Astrocyte of the cerebellum (primary cell): ENCODE results near the gene PRDX5.
A peak's percentile ranks its signal among the peaks of the same experiment; 100 is the strongest.
"Not testable (repeated sequence)": the region's sequence is repeated elsewhere in the genome, so short reads cannot be mapped to it uniquely, and the experiment has no call there.

Experiments
- DNase-seq: peaks from one replicate; pipeline ENCODE4 v3.0.0-alpha.2; 2011; ENCODE audit warnings: low read depth
- H3K4me3 ChIP-seq: 2 replicates; pipeline ENCODE4 v1.5.1; 2011; ENCODE audit warnings: mild to moderate bottlenecking, low read depth, low read length, moderate library complexity
- CTCF ChIP-seq: IDR thresholded peaks from 2 replicates; pipeline ENCODE4 v1.5.1; 2012; ENCODE audit warnings: low read length, low read depth, moderate library complexity, mild to moderate bottlenecking; ENCODE audit errors: missing control alignments
- in situ Hi-C: cut with HindIII; loops from 2 replicates; pipeline ENCODE4 v1.10.0; 2017; ENCODE audit warnings: low sequenced_read_pairs

PRDX5 gene

GRCh38 chr11:64320556-64320955, 2.6 kb downstream of the PRDX5 start:
- in situ Hi-C loops: loop anchor here (10.0 kb wide), 1 partner anchor 56 kb away; no protein-coding TSS in a partner anchor
- DNase-seq: no peak
- H3K4me3 ChIP-seq: no peak overlapping the region
- TF ChIP-seq CTCF: no peak

GRCh38 chr11:64321026-64321425, 3.1 kb downstream of the PRDX5 start:
- in situ Hi-C loops: loop anchor here (10.0 kb wide), 1 partner anchor 56 kb away; no protein-coding TSS in a partner anchor
- no peak for TF ChIP-seq CTCF

GRCh38 chr11:64321533-64321932, 3.6 kb downstream of the PRDX5 start:
- in situ Hi-C loops: loop anchor here (10.0 kb wide), 1 partner anchor 57 kb away; no protein-coding TSS in a partner anchor
- TF ChIP-seq CTCF: no peak
- H3K4me3 ChIP-seq: no peak overlapping the region
- peak; percentile 66 for DNase-seq

More at GRCh38 chr11:64321026-64321425, 3.1 kb downstream of the PRDX5 start:
- DNase-seq: no peak
- H3K4me3 ChIP-seq: no peak overlapping the region

- TF ChIP-seq CTCF: no peak
- in situ Hi-C loops: loop anchor here (10.0 kb wide), 1 partner anchor 58 kb away; no protein-coding TSS in a partner anchor
- H3K4me3 ChIP-seq: no peak overlapping the region
Observed at GRCh38 chr11:64322925-64323260, 5.0 kb downstream of the PRDX5 start.

GRCh38 chr11:64323373-64323772, 5.5 kb downstream of the PRDX5 start:
- no peak overlapping the region for H3K4me3 ChIP-seq
- no peak for TF ChIP-seq CTCF
- no peak for DNase-seq
- in situ Hi-C loops: loop anchor here (10.0 kb wide), 1 partner anchor 59 kb away; no protein-coding TSS in a partner anchor

More at GRCh38 chr11:64322925-64323260, 5.0 kb downstream of the PRDX5 start:
- DNase-seq: no peak

- not testable (repeated sequence) for H3K4me3 ChIP-seq, DNase-seq
- in situ Hi-C loops: loop anchor here (10.0 kb wide), 1 partner anchor 59 kb away; no protein-coding TSS in a partner anchor
Observed at GRCh38 chr11:64323984-64324383, 6.1 kb downstream of the PRDX5 start.

GRCh38 chr11:64324692-64325469, 7.0 kb downstream of the PRDX5 start:
- no peak for TF ChIP-seq CTCF
- no peak for DNase-seq
- H3K4me3 ChIP-seq: no peak overlapping the region
- in situ Hi-C loops: loop anchor here (10.0 kb wide), 1 partner anchor 60 kb away; no protein-coding TSS in a partner anchor
